GM19395 (cell line): Measurements from ENCODE around the gene SLC1A7.

Experiments
- ATAC-seq: cut with Tn5 transposase; IDR thresholded peaks from one replicate; pipeline ENCODE4 v1.9.1; 2021; ENCODE audit warnings: mild to moderate bottlenecking, moderate library complexity; ENCODE audit not compliant: unreplicated experiment

SLC1A7 gene

DNA sequence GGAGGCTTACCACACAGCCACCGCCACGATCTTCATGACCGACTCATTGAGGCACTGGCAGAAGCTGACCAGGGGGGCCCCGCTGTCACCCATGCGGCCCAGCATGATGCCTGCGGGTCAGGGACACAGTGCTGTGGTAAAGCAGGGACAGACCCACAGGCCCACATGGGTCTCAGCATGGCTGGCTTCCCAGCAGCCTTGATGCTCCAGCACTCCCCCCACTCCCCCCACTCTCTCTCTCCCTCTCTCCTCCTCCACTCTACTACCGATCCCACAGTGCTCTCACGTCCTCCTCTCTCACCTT lies 49.0 kb downstream of the SLC1A7 start:
- ATAC-seq: no peak

DNA sequence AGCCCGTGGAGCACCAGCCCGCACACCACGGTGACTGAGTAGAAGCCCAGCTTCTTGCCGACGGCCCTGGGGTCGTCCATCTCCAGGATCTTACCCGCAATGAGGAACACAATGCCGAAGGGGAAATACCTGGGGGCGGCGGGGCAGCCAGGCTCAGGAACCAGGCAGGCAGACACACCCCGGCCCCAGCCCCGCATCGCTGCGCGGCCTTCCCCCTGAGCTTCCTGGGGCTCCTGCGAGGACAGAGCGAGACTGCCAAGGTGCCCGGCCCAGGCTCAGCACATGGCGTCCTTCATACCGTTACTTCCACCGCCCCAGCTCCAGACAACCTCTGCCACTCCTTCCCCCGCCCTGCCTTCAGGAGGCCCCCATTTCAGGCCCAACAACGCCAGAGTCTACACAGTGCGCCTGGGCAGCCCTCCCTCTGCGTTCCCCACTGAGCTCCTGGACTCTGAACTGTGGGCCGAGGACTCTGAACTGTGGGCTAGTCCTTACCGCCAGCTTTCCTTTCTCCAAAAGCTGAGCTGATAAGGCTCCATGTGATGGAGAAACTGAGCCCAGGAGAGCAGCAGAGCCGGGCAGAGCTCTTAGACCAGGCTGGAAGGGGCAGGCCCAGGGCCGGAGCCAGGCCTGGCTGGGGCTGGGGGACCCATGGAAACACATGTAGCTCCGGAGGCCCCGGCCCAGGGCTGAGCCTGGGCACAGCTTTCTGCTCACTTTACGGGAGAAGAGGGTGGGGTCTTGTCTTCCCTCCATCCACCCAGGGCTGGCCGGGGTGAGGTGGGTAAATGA lies 49.6 kb downstream of the SLC1A7 start:
- no peak for ATAC-seq

DNA sequence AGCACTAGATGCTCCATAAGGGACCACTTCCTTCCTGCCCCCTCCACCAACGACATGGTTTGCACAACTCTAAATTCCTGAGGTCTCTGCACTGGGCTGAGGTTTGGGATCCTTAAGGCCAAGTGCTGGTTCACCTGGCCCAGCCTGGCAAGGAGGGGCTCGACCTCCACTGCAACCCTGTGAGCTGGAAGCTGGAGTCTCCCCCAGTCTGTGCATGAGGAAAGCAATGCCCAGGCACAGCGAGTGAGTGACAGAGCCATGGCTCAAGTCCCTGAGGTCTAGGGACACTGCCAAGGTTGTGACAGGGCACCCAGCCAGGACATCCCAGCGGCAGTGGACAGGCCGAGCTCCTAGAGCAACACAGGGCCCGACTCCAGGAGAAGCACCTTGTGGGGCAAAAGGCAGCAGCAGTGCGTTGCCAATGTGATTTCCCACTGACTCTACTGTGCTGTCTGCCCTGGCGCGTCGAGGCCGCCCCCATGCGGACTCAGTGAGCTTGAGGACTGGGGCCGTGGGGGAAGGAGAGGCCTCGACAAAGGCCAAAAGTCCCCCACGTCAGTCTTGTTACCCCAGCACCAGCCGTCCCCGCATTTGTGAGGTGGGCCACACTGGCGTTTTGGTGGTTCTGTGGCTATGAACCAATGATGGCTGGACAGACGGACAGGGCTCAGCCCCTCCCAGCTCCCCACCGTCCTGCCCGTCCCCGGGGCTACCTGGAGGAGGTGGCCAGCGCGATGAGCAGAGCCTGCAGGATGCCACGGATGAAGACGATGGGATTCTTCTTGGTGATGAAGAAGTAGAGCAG lies 50.4 kb downstream of the SLC1A7 start:
- no peak for ATAC-seq

DNA sequence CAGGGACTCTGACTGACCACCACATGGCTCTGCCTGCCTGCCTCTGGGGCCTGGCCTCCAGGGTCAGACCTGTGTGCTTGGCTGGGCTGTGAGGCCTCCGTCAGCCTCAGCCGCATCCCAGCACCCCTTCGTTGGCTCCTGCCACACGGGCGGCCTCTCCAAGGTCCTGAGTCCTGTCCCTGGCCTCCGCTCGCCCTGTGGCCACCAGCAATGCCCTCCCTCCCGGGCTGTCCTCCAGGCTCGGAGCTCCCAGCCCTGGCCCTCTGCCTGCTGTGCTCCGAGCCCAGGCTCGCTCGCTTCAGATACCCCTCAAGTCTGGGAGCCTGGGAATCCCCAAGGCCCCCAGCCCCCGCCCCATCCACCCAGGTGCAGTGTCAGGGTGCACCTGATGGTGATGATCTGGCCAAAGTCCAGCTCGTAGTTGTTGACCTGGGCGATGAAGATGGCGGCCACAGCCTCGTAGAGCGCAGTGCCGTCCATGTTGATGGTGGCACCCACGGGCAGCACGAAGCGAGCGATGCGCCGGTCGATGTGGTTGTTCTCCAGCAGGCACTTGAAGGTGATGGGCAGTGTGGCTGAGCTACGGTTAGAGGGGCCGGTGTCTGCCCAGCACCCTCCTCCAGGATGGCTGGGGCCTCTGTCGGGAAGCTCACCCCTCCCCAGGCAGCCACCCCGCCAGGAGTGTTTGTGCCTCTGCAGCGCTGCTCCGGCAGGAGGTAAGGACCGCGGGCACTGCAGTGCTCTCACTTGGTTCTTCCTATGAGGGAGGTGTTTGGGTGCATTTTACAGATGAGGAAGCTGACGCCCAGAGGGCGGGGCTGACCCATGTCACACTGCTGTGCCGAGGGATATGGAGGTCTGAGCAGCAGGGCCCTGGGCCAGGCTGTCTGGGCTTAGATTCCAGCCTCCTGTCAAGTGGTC lies 52.0 kb downstream of the SLC1A7 start:
- ATAC-seq: no peak

DNA sequence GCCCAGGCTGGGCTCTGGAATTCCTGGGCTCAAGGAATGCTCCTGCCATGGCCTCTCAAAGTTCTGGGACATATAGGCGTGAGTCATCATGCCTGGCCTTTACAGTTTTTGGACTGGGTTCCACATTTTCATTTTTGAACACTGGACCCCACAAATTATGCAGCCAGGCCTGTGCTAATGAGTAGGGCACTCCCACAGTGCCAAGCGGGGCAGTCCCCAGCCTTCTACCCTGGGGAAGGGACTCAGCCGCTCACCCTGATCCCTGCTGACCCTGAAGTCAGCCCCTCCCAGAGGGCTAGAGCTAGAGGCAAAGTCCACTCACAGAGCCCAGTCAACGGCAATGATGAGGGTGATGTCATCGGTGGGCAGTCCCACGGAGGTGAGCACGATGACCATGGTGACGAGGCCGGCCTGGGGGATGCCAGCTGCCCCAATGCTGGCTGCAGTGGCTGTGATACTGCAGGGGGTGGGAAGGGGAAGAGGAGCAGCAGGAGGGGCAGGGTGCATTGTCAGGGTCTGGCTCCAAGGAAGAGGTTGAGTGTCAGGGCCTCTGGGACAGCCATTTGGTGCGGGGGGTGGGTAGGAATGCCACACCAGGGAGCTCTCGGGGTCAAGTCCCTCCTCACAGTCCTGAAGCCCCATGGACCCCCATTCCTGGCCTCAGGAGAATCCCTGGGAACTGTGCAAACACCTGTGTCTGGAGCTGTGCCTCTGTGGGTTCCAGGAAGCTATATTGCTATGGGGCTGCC lies 52.8 kb downstream of the SLC1A7 start:
- ATAC-seq: no peak

DNA sequence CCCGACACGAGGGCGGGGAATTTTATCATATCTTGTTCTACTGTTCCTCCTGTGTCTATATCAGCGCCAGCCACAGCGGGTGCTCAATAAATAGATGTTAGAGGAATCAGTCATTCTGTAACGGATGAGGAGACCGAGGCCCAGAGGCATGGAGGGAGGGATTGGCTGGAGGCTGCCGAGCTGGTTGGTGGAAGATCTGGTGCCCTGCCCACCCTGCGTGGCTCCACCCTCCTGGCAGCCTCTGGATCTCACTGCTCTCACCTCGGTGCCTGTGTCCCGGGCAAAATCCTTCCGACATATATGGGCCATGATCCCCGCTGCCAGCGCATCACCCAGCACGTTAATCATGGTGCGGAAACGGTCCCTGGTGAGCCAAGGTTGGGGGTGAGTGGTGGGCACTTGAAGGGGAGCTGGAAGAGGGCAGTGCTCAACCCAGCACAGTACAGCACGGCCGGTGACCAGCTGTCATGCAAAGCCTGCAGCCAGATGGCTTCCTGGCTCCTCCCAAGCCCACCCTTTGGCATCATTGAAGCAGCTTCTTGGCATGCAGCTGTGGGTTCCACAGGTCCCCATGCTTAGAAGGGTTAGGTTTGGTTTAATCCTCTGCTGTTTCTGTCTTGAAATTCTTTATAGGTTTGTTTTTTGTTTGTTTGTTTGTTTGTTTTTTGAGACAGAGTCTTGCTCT lies 53.7 kb downstream of the SLC1A7 start:
- ATAC-seq: no peak

DNA sequence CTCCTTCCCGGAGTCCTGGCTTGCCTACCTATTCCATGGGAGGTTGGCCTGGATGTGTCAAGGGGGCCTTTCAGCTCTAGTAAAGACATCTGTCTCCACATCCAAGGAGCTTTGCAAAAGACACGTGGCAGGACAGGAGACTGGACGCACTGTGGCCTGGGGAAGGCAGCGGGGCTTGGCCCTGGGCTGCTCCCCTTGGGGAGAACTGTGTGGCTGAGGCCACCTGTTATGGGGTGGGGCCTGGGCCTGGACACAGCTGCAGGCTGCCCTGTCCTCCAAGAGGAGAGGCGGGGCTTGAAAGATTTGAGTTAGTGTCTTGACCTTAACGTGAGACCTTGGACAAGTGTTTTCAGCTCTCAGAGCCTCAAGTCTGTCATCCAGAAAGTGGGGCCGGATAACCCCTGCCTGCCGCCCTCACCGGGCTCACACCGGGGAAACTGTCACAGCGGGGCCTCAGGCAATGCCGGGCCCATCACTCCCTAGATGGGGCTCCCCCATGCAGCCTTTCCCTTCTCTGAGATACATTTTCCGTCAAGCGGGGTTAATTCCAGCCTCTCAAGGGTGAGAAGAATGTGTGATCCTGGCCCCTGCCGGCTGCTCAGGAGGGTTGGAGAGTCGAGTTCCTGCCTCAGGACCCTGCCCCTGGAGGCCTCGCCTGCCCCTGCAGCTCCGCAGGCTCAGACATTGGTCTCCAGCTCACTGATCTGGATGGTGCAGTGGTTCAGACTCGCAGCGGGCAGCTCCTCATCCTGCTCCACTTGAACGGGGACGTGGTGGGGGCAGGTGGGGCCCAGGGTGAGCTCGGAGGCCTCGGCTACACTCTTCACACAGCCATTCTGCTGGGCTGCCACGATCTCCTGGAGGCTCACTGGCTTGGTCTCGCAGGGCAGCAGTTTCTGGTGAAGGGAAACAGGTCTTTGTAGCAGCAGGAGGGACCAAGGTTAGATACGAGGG lies 54.8 kb downstream of the SLC1A7 start:
- ATAC-seq: no peak

DNA sequence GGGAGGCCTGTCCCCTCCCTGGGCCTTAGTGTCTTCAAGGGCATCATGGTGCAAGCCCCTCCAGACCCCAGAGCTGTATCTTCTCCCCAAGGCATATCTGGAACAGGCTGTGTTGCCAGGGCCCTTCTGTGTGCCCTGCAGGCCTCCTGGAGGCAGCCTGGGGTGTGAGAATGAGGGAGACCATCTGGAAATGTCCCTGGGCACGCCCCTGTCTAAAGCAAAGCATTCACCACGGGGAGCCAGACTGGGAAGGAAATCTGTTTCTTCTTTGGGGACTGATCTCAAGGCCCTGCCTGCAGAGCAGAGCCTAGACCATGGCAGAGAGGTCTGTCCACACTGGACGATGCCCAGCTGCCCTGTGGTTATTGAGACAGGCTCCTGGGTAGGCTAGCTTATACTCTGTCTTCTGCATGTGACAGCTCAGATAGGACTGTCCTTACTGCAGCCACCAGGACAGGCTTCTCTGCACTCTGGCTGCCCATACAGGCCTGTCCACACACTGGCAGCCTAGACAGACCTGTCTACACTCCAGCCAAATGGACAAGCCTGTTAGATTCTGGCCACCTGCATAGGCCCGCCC lies 55.9 kb downstream of the SLC1A7 start:
- no peak for ATAC-seq

DNA sequence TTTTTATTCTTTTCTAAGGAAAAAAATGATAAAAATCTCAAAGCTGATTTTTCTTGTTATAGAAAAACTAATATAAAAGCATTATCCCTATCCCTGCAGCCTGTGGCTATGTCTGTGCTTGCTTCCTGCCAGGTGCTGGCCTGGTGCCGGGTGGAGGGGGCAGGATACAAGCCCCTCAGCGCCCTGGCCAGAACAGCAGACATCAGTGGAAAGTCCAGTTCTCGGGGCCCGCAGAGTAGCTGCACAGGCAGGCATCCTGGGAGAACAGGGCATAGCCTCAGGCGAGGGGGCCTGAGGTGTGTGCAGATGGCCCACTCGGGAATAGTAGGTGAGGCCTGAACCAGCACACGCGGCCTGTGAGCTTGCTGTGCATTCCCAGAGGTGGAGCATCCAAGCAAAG lies 57.0 kb downstream of the SLC1A7 start:
- no peak for ATAC-seq

DNA sequence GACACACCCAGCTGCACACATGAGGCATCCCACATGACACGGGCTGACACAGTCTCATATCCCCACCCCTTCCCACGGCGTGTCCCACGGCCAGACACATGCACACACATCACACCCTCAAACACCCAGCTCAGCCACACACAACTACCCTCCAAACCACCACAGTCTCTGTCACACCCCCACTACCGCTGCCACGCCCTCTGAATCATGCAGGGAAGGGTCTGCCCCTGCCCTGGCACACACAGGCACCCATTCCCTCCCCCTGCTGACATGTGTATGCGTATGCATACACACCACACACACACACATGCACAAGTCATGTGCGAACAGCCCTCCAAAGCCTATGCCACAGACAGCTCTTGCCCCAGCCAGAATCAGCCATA lies 57.9 kb downstream of the SLC1A7 start:
- ATAC-seq: no peak

DNA sequence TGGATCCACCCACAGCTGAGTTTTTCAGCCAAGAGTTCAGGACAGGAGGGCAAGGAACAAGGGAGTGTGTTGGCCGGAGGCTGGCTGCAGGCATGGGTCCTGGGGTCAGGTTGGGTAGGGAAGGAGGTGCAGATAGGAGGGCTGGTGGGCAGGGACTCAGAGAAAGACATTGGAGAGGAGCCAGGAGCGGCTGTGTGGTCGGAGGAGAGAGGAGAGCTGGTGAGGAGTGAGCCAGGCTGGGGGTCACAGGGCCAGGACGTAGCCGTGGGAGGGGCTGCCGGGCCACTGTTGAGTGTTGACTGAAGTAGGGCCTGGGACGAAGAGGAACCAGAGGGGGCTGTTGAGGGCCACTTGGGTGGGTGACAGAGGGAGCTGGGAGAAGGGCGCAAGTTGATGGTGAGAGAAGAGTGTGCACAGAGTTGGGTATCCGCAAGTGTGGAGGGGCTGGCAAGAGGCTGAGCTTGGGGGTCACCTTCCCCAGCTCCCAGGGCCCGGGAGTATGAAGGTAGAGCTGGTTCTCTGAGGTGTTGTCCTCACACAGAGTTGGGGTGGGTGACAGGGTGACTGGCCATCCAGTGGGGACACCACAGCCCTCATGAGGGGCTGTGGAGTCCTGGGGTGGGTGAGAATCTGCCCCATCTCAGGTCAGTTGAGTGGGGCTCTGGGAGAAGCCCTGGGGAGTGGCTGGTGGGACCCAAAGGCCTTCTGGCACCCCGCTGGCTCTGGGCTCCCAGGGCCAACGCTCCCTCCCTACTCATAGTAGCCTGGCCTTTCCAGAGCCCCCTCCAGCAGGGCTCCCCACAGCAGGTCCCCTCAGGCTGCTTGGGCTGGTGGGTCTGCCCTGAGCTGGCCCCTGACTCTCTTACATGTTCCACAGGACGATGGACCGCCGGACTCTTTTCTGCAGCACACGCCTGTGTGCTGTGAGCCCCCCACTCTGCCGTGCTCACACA lies 58.5 kb downstream of the SLC1A7 start:
- ATAC-seq: no peak

DNA sequence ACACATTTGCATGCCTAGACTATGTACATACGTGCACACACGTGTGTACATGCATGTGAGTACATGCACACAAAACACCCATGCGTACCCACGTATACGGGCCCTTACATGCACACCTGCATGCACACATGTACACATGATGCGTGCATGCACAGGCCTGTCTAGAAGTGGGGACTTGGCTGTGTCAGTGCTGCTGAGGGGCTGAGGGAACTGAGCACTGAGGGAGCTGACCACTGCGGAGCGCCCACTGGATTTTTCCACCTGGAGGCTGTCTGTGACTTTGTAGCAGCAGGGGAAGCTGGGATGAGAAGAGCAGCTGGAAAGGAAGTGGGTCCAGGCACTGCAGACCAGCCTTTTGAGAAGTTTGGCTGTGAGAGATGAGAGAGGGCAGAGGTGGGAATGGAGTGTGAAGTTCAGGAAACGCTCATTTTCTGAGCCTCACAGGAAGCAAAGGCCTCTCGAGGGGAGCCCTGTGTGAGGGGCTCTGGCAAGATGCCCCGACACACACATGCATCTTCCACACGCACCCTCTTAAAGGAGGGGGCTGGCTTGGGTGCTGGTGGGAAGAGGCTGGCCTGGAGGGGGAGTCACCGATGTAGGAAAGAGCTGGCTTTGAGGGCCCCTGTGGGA lies 59.5 kb downstream of the SLC1A7 start:
- ATAC-seq: no peak

DNA sequence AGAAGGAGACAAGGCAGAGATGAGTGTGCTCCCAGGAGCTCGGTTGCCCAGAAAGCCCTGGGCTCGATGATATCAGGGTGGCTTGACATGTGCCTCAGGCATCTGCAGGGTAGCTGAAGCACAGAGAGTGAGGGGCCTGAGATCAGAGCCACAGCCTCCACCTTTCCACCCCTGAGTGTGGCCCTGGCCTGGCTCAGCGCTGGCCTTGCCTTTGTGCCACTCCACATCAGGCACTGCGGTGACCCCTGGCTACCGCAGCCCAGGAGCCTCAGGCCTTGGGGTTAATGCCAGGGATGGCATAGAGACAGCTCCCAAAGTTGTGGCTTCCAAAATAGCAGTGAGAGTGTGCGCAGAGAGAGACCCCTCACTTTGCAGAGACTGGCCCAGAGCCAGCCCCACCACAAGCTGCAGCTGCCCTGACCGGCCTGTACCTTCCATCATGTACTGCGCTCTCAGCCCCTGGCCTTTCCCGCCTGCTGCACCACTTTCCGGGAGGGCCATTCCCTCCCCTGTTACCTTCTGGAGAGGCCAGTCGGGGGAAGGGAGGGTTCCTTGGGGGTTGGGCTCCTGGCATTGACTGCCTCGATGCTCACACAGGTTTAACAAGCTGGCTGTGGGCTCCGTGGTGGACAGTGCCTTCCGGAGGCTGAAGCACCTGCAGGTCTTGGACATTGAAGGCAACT lies 60.9 kb downstream of the SLC1A7 start:
- no peak for ATAC-seq

DNA sequence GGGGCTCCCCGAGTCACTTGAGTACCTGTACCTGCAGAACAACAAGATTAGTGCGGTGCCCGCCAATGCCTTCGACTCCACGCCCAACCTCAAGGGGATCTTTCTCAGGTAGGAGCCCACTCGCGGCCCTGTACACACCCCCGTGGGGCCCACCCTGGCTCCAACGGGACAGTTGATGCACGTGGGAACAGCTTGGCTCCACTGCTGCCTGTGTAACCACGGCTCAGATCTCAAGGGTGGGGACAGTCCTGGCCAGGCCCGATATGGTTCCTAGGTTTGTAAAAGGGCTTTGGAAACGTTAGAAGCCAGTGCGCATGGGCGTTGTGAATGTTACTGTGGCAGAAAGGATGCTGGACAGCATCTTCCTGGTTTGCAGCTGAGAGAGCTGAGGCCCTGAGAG lies 61.7 kb downstream of the SLC1A7 start:
- no peak for ATAC-seq

DNA sequence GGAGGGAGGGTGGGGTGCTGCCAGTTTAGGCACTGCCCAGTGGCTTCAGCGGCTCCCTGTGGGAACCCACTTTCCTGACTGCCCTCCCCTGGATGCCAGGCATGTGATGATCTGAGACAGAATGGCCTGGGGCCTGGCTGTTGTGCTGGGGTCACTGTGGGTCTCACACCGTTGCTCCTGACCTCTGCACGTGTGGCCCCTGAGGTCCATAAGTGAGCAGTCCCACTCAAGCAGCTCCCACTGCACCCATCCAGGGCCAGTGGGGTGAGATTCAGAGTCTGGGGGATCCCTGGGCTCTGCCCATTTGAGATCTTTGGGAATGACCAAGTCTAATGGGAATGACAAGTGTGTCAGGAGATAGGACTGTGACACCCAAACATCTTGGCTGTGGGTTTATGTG lies 62.4 kb downstream of the SLC1A7 start:
- no peak for ATAC-seq

DNA sequence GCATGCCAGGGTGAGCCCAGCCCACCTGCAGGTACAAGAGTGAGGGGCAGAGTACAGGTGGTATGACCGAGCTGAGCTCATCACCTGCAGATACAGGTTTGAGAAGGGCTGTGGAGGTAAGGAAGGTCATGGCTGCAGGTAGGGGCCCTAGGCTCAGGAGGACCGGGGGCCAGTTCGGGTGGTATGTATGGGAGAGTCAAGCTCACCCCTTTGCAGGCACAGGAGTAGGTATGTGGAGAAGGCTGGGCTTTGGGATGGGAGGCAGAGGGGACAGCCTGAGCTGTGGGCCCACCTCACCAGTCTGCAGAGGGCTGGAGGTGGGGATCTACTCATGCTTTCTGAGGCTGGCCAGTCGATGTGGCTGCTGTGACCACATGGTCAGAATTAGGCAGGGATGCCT lies 63.2 kb downstream of the SLC1A7 start:
- ATAC-seq: no peak
